Measurements from ENCODE around the gene DDX51. TPM values are rescaled to one million over a fixed set of nuclear protein-coding genes. Genes with fewer than 3 reads are reported as not detected.
A peak's percentile ranks its signal among the peaks of the same experiment; 100 is the strongest.

The DDX51 gene
- total and polyA plus RNA-seq, 2 of the 13 experiments (the other 11 are each of a cell fraction or from before 2014, with no cell fraction given) = 10.1 TPM

- Histone ChIP-seq H3K4me3 (replicated peaks in 1 of 3; ENCODE audit: insufficient read depth in 1 of 3, low read depth in 2 of 3, low read length in 3 of 3) (no peak overlapping the region), H3K4me2 (ENCODE audit: low read depth, low read length) (no peak overlapping the region), H2AFZ (ENCODE audit: low read length) (no peak overlapping the region), H3K9ac (ENCODE audit: insufficient read depth, low read depth, low read length) (no peak overlapping the region), H3K9me3 (ENCODE audit: low read length) (no peaks in the 10 kb centered on the region), H4K20me1 (ENCODE audit: insufficient read depth, low read length) (0 out of 2 replicates have a peak, but pooled peaks cover 3% of the 10 kb centered on the region), H3K79me2 (ENCODE audit: insufficient read depth, low read length) (no peaks in the 10 kb centered on the region), H3K36me3 (replicated peaks in 1 of 2; ENCODE audit: control insufficient read depth in 1 of 2, insufficient read depth in 2 of 2, low read length in 2 of 2) (no peaks in the 10 kb centered on the region), H3K27me3 (ENCODE audit: control insufficient read depth in 1 of 2, insufficient read depth in 2 of 2, low read length in 2 of 2) (peaks cover 4 to 27% of the 10 kb centered on the region in 2 experiments; a peak in 3 of 5 replicates), H3K27ac (ENCODE audit: extremely low read length, insufficient read depth, low read length) (no peak overlapping the region), H3K4me1 (ENCODE audit: insufficient read depth, low read length) (no peaks in the 10 kb centered on the region)
- no TSS peak for BruUV-seq (replicated peaks)
- DNase-seq (ENCODE audit: low spot score) (no peak), FAIRE-seq (no peak), ATAC-seq (peak; percentile 23; the same call in 2 of the 3 replicates)
- CTCF ChIA-PET (ENCODE audit: low intra/inter-chr PET ratio, low total read pairs) = no interaction called here
- in situ Hi-C loops (cut with HindIII; ENCODE audit: extremely low pct_ligation_motif_present, low pct_unique_long_range_greater_than_20kb) (no loop called here), intact Hi-C loops (cut with micrococcal nuclease; ENCODE audit: unreplicated experiment) (no loop called here)
- TF ChIP-seq RFX3 (CRISPR knock-in tag; IDR thresholded peaks at IDR 0.05) (no peak), ARID3A (IDR thresholded peaks at IDR 0.05; ENCODE audit: low read depth, low read length) (no peak), ZNF780A (CRISPR knock-in tag; IDR thresholded peaks at IDR 0.05) (no peak), ZNF761 (CRISPR knock-in tag; conservative IDR thresholded peaks at IDR 0.05) (no peak), CEBPB (IDR thresholded peaks at IDR 0.05; ENCODE audit: borderline replicate concordance, low read depth, low read length) (no peak), HDAC2 (CRISPR knock-in tag; IDR thresholded peaks at IDR 0.05) (no peak), ZNF572 (CRISPR knock-in tag; IDR thresholded peaks at IDR 0.05) (no peak), SMARCC2 (IDR thresholded peaks at IDR 0.05) (no peak), TCF7L2 (IDR thresholded peaks at IDR 0.05; ENCODE audit: low read depth, low read length) (no peak), ARNT (IDR thresholded peaks at IDR 0.05) (no peak), ARID5B (CRISPR knock-in tag; IDR thresholded peaks at IDR 0.05) (no peak), ZNF782 (CRISPR knock-in tag; IDR thresholded peaks at IDR 0.05; ENCODE audit: borderline replicate concordance) (no peak), ZFP41 (CRISPR knock-in tag; IDR thresholded peaks at IDR 0.05; ENCODE audit: borderline replicate concordance) (no peak)
- POLR2A ChIA-PET = interaction anchor here (1.7 kb wide), 1 partner anchor 10 kb away, joined by 6 read pairs; no protein-coding TSS in a partner anchor
- 49% methylated on average over 11 of the region's 11 CpGs for WGBS (ENCODE audit: low lambda C conversion rate)
Observed at GRCh38 chr12:132163911-132164288, 19.8 kb upstream of the DDX51 start.
